ENCODE measurements around the gene FUZ. TPM values are rescaled to one million over a fixed set of nuclear protein-coding genes. Genes with fewer than 3 reads are reported as not detected.

The FUZ gene
- total RNA-seq, 6 donors from 2014 or later, result 17.3 to 43.0 (median 22.3) TPM

DNA sequence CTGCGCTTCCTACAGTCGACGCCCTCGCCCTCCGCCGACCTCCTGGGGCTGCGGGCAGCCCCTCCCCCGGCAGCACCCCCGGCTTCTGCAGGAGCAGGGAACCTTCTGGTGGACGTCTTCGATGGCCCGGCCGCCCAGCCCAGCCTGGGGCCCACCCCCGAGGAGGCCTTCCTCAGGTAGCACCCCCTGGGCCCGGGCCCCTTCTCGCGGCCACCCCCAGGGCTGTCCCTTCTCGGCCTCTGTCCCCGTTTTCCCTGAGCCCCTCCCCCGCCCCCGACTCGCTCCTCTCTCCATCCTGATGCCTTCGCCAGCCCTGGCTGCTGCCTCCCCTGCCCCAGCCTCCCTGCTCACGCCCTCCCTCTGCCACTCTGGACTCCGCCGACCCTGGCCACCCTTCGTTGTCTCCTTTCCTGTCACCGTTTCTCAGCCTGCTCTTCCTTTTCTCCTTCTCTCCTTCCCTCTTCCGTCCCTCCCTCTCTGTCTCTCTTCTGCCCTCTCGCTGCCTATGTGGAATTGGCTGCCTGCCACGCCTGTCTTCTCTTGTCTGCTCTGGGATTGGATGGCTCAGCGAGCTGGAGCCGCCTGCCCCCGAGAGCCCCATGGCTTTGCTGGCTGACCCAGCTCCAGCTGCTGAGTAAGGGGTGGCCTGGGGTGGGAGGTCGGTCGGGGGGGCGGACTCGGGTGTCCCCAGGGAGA, 11.0 kb downstream of the FUZ start:
- H3K36me3 ChIP-seq, result peaks cover 24 to 97% (median 82%) of the 10 kb centered on the region in 4 donors

DNA sequence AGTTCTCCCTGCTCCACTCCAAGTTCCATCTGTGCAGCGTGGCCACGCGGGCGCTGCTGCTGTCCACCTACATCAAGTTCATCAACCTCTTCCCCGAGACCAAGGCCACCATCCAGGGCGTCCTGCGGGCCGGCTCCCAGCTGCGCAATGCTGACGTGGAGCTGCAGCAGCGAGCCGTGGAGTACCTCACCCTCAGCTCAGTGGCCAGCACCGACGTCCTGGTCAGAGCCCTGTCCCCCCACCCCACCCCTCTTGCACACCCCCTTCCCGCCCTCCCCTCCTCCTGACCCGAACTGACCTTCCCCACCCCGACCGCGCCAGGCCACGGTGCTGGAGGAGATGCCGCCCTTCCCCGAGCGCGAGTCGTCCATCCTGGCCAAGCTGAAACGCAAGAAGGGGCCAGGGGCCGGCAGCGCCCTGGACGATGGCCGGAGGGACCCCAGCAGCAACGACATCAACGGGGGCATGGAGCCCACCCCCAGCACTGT, 11.6 kb downstream of the FUZ start:
- H3K27me3 ChIP-seq, result no peaks in the 10 kb centered on the region
- DNase-seq (peak in 1 of 2 donors; percentile 83), ATAC-seq (ENCODE audit: low FRiP score in 2 of 2) (no peak)
- WGBS, 2 donors, result 73 to 92% methylated on average over 16 to 27 of the region's 32 CpGs
- no peaks in the 10 kb centered on the region for H3K9me3 ChIP-seq
- peaks cover 24 to 97% (median 87%) of the 10 kb centered on the region in 4 donors for H3K36me3 ChIP-seq
- peak overlapping the region in 1 of 4 donors; percentile 49 for H3K27ac ChIP-seq
- TF ChIP-seq POLR2AphosphoS5 (IDR thresholded peaks at IDR 0.05) (no peak), POLR2A (IDR thresholded peaks at IDR 0.05) (no peak), EP300 (IDR thresholded peaks at IDR 0.05) (no peak)
- TF ChIP-seq, protein P1, sequence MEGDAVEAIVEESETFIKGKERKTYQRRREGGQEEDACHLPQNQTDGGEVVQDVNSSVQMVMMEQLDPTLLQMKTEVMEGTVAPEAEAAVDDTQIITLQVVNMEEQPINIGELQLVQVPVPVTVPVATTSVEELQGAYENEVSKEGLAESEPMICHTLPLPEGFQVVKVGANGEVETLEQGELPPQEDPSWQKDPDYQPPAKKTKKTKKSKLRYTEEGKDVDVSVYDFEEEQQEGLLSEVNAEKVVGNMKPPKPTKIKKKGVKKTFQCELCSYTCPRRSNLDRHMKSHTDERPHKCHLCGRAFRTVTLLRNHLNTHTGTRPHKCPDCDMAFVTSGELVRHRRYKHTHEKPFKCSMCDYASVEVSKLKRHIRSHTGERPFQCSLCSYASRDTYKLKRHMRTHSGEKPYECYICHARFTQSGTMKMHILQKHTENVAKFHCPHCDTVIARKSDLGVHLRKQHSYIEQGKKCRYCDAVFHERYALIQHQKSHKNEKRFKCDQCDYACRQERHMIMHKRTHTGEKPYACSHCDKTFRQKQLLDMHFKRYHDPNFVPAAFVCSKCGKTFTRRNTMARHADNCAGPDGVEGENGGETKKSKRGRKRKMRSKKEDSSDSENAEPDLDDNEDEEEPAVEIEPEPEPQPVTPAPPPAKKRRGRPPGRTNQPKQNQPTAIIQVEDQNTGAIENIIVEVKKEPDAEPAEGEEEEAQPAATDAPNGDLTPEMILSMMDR (IDR thresholded peaks at IDR 0.05), result no peak
- H3K4me1 ChIP-seq, result peaks cover 0 to 2% (median 0%) of the 10 kb centered on the region in 4 donors
- H3K4me3 ChIP-seq, result peak overlapping the region in 1 of 4 donors; percentile 13

More for the DNA sequence above, 11.0 kb downstream of the FUZ start:
- peak overlapping the region in 3 of 4 donors; percentile 9 to 17 (median 13) for H3K4me3 ChIP-seq
- DNase-seq (peak; percentile 45 to 85), ATAC-seq (ENCODE audit: low FRiP score in 2 of 2) (peak; percentile 6 to 76)
- H3K27me3 ChIP-seq, result no peaks in the 10 kb centered on the region
- peaks cover 0 to 2% (median 0%) of the 10 kb centered on the region in 4 donors for H3K4me1 ChIP-seq
- H3K27ac ChIP-seq, result peak overlapping the region in 2 of 4 donors; percentile 30 to 49
- no peaks in the 10 kb centered on the region for H3K9me3 ChIP-seq
- TF ChIP-seq POLR2AphosphoS5 (IDR thresholded peaks at IDR 0.05) (no peak), EP300 (IDR thresholded peaks at IDR 0.05) (no peak), POLR2A (IDR thresholded peaks at IDR 0.05) (no peak)
- TF ChIP-seq, protein P1 (IDR thresholded peaks at IDR 0.05), result no peak
- WGBS, 2 donors, result 68 to 76% methylated on average over 23 to 33 of the region's 38 CpGs

DNA sequence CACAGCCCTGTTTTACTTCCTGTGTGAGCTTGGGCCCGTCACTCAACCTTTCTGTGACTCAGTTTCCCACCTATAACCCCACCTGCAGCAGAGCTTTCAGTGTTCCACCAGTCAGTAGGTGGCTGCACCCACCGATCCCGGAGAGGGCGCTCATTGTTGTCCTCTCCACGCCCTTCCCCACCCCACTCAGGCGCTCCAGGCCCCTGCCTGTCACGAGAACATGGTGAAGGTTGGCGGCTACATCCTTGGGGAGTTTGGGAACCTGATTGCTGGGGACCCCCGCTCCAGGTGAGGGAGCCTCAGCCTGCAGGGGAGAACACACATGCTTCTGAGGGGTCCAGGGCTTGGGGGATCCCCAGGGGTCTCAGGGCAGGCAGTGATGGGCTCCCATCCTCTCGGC, 12.3 kb downstream of the FUZ start:
- Histone ChIP-seq H3K4me3 (no peak overlapping the region), H3K36me3 (peaks cover 30 to 99% (median 90%) of the 10 kb centered on the region in 4 donors), H3K27ac (no peak overlapping the region), H3K9me3 (no peaks in the 10 kb centered on the region), H3K4me1 (peaks cover 0 to 2% (median 0%) of the 10 kb centered on the region in 4 donors), H3K27me3 (no peaks in the 10 kb centered on the region)
- 97 to 99% methylated on average over 6 to 10 of the region's 10 CpGs for WGBS, 2 donors
- ATAC-seq (ENCODE audit: low FRiP score in 2 of 2) (no peak), DNase-seq (no peak)
- TF ChIP-seq, protein P1 (IDR thresholded peaks at IDR 0.05), result no peak
- no peak for TF ChIP-seq POLR2A (IDR thresholded peaks at IDR 0.05)
- no peak for TF ChIP-seq POLR2AphosphoS5 (IDR thresholded peaks at IDR 0.05)
- TF ChIP-seq EP300 (IDR thresholded peaks at IDR 0.05), result no peak

DNA sequence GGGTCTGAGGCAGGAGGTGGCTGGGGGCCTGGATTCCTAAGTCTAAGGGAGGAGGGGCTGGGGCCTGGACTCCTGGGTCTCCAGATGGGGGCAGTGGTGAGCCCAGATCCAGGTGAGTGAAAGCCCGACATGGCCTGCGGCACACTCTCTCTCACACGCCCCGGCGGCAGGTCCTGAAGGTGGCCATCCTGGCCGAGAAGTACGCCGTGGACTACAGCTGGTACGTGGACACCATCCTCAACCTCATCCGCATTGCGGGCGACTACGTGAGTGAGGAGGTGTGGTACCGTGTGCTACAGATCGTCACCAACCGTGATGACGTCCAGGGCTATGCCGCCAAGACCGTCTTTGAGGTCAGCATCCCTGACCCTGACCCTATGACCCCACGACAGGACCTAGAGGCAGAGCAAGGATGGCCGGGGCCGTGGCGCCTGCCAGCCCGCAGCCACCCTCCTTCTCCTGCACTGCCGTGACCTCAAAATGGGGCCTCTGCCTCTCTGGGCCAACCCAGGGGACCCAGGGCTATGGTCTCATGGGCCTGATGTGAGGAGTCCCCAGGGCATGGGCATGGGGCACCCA, 13.2 kb downstream of the FUZ start:
- 91 to 97% methylated on average over 15 to 25 of the region's 25 CpGs for WGBS, 2 donors
- peaks cover 39 to 100% (median 91%) of the 10 kb centered on the region in 4 donors for H3K36me3 ChIP-seq
- H3K27ac ChIP-seq, result no peak overlapping the region
- no peak for ATAC-seq (ENCODE audit: low FRiP score in 2 of 2)
- H3K4me3 ChIP-seq, result no peak overlapping the region
- no peaks in the 10 kb centered on the region for H3K9me3 ChIP-seq
- TF ChIP-seq POLR2A (IDR thresholded peaks at IDR 0.05) (no peak), EP300 (IDR thresholded peaks at IDR 0.05) (no peak), POLR2AphosphoS5 (IDR thresholded peaks at IDR 0.05) (no peak)
- TF ChIP-seq, protein P1 (IDR thresholded peaks at IDR 0.05), result no peak
- DNase-seq, result no peak
- no peaks in the 10 kb centered on the region for H3K27me3 ChIP-seq
- peaks cover 0 to 2% (median 0%) of the 10 kb centered on the region in 4 donors for H3K4me1 ChIP-seq

All from upper lobe of left lung (tissue), 6 donors.